ENCODE results near the gene PEX11G.

The PEX11G gene

DNA sequence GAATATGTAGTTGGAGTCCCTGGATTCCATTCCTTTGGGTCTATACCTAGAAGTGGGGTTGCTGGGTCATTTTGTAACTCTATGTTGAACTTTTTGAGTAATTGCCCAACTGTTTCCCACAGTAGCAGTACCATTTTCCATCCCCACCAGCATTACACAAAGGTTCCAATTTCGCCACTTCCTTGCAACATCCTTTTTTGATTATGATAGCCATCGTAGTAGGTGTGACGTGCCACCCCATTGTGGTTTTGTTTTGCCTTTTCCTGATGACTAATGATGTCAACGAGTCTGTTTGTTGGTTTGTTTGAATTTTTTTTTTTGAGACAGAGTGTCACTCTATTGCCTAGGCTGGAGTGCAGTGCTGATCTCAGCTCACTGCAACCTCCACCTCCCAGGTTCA, 3.3 kb upstream of the PEX11G start:
- peak overlapping the region; percentile 18 for H3K4me3 ChIP-seq (ENCODE audit: low read depth, low read length)
- TF ChIP-seq MYC (IDR thresholded peaks at IDR 0.05; ENCODE audit: low read depth, low read length) = peak; percentile 49; the same call in 1 of the 2 replicates
- TF ChIP-seq CTCF (IDR thresholded peaks at IDR 0.05; ENCODE audit: low read depth, low read length) = no peak
- no peak for TF ChIP-seq MAX (IDR thresholded peaks at IDR 0.05; ENCODE audit: low read depth, low read length)
- TF ChIP-seq POLR2A (IDR thresholded peaks at IDR 0.05; ENCODE audit: extremely low read depth, insufficient read length) = no peak
- DNase-seq (ENCODE audit: low read depth) = peak; percentile 98

- TF ChIP-seq MYC (IDR thresholded peaks at IDR 0.05; ENCODE audit: low read depth, low read length) (no peak), CTCF (IDR thresholded peaks at IDR 0.05; ENCODE audit: low read depth, low read length) (no peak), MAX (IDR thresholded peaks at IDR 0.05; ENCODE audit: low read depth, low read length) (no peak), POLR2A (IDR thresholded peaks at IDR 0.05; ENCODE audit: extremely low read depth, insufficient read length) (no peak)
- H3K4me3 ChIP-seq (ENCODE audit: low read depth, low read length) = no peak overlapping the region
These were observed 792 bp upstream of the PEX11G start for GRCh38 chr19:7489609-7490044.

GRCh38 chr19:7486923-7487322, 1.9 kb downstream of the PEX11G start:
- H3K4me3 ChIP-seq (ENCODE audit: low read depth, low read length) = no peak overlapping the region
- no peak for TF ChIP-seq CTCF (IDR thresholded peaks at IDR 0.05; ENCODE audit: low read depth, low read length)
- TF ChIP-seq MYC (IDR thresholded peaks at IDR 0.05; ENCODE audit: low read depth, low read length) = no peak
- no peak for TF ChIP-seq POLR2A (IDR thresholded peaks at IDR 0.05; ENCODE audit: extremely low read depth, insufficient read length)
- TF ChIP-seq MAX (IDR thresholded peaks at IDR 0.05; ENCODE audit: low read depth, low read length) = no peak
- DNase-seq (ENCODE audit: low read depth) = no peak

More at GRCh38 chr19:7489609-7490044, 792 bp upstream of the PEX11G start:
- DNase-seq (ENCODE audit: low read depth) = no peak

DNA sequence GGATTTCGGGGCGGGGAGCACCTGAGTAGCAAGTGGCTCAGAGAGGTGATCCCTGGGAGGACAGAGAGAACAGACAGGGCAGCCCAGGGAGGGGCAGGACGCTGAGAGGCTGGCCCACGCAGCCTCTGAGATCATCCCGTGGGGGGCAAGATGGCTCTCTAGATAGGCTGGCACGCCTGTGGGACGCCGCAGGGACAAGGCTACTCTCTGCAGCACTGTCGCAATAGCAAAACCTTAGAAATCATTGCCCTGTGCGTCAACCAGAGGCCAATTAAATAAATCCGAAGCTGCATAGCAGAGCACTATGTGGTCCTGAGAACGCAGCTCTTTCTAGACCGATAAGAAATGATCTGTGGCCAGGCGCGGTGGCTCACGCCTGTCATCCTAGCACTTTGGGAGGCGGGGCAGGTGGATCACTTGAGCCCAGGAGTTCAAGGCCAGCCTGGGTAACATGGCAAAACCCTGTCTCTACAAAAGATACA, 5.1 kb downstream of the PEX11G start:
- no peak overlapping the region for H3K4me3 ChIP-seq (ENCODE audit: low read depth, low read length)
- TF ChIP-seq CTCF (IDR thresholded peaks at IDR 0.05; ENCODE audit: low read depth, low read length) (no peak), MAX (IDR thresholded peaks at IDR 0.05; ENCODE audit: low read depth, low read length) (0 out of 2 replicates have a peak, but pooled peaks have one; percentile 55), MYC (IDR thresholded peaks at IDR 0.05; ENCODE audit: low read depth, low read length) (peak; percentile 63), POLR2A (IDR thresholded peaks at IDR 0.05; ENCODE audit: extremely low read depth, insufficient read length) (no peak)
- peak; percentile 80 for DNase-seq (ENCODE audit: low read depth)

DNA sequence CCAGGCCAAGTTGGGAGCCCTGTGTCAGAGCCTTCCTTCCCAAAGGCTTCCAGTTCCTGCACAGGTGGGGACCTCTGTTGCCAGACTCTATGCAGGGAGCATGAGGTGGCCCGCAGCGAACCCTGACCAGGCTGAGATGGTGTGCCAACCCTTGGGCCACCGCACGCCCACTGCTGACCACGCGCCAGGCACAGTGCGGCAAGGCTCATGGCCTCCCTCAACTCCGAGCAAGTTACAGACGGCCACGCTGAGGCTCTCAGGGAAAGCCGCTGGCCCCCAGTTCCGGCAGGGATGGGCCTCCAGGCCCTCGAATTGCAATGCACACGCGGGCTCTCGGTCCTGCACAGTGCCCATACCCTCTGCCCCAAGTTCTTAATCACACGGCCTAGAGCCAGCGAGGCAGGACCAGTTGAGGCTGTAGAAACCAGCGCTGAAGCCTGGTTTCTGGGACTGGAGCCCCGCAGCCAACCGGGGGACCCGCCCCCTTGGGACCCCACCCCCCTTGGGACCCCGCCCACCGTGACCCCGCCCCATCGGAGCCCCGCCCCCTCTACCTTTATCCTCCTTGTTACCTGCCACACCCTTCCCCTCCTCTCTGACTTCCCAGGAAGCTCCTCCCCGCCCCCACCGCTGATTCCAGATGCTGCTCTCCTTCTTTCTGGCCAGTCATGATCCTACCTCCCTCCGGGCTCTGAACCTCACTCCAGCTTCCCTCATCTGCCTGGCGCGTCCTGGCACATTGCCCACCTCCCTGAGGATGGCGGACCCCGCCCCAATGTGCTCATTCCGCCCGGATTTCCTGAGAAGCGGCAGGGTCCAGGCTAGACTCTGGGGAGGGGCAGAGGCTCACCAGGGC, 6.0 kb downstream of the PEX11G start:
- H3K4me3 ChIP-seq (ENCODE audit: low read depth, low read length) = no peak overlapping the region
- no peak for DNase-seq (ENCODE audit: low read depth)

More for the DNA sequence above, 6.0 kb downstream of the PEX11G start:
- TF ChIP-seq MYC (IDR thresholded peaks at IDR 0.05; ENCODE audit: low read depth, low read length) (no peak), POLR2A (IDR thresholded peaks at IDR 0.05; ENCODE audit: extremely low read depth, insufficient read length) (no peak), MAX (IDR thresholded peaks at IDR 0.05; ENCODE audit: low read depth, low read length) (no peak), CTCF (IDR thresholded peaks at IDR 0.05; ENCODE audit: low read depth, low read length) (no peak)
